IMR-90 (cell line): ENCODE data around the gene RAF1. TPM values are rescaled to one million over a fixed set of nuclear protein-coding genes. Genes with fewer than 3 reads are reported as not detected.

Experiments
- ATAC-seq: fragments of 200-7000 bp; cut with Tn5 transposase; 2 replicates; pipeline ENCODE4 v1.9.1; 2020; ENCODE audit warnings: low read depth, mild to moderate bottlenecking, moderate library complexity
- BruUV-seq: library from RNA; stranded (reverse); fragments of 400-500 nt; replicated peaks from 2 replicates; lab custom pipeline; 2021; lab: Mats Ljungman, UMichigan
- CTCF ChIA-PET: fragments of 300-600 bp; formaldehyde crosslinking; extraction: SDS; loops from one replicate; lab custom pipeline; 2021; ENCODE audit warnings: antibody characterized with exemption; lab: Yijun Ruan, JAX
- POLR2A ChIA-PET: fragments of 300-600 bp; sonication (Branson Sonifier 250); formaldehyde crosslinking; loops from one replicate; lab custom pipeline; 2022; ENCODE audit warnings: antibody characterized with exemption; ENCODE audit not compliant: unreplicated experiment; lab: Charles Lee
- DNase-seq: peaks from one replicate; pipeline ENCODE4 v3.0.0; 2013
- H2AFZ ChIP-seq: replicated peaks from 2 replicates; pipeline ENCODE3; 2013; ENCODE audit warnings: low read length, mild to moderate bottlenecking; ENCODE audit not compliant: poor library complexity
- H2AK5ac ChIP-seq: 2 replicates; pipeline ENCODE4 v1.6.1; 2013; ENCODE audit warnings: low read depth, low read length, inconsistent platforms
- H2AK9ac ChIP-seq: replicated peaks from 2 replicates; pipeline ENCODE3; 2013; ENCODE audit warnings: mild to moderate bottlenecking, low read depth, low read length, moderate library complexity; ENCODE audit not compliant: poor library complexity
- H2BK120ac ChIP-seq: 2 replicates; pipeline ENCODE4 v1.6.1; 2013; ENCODE audit warnings: low read depth, low read length, inconsistent platforms
- H2BK15ac ChIP-seq: 3 replicates; pipeline ENCODE4 v1.6.1; 2013; ENCODE audit warnings: low read depth, low read length, inconsistent platforms
- H2BK20ac ChIP-seq: 2 replicates; pipeline ENCODE4 v1.6.1; 2013; ENCODE audit warnings: low read depth, mild to moderate bottlenecking, inconsistent platforms, low read length, moderate library complexity
- H2BK5ac ChIP-seq: 2 replicates; pipeline ENCODE4 v1.6.1; 2013; ENCODE audit warnings: mild to moderate bottlenecking, low read depth, low read length, inconsistent platforms; ENCODE audit not compliant: poor library complexity, severe bottlenecking
- H3K14ac ChIP-seq: replicated peaks from 2 replicates; pipeline ENCODE4 v1.6.1; 2013; ENCODE audit warnings: low read depth, low read length, inconsistent platforms
- H3K18ac ChIP-seq: 2 replicates; pipeline ENCODE4 v1.6.1; 2013; ENCODE audit warnings: low read depth, low read length, control low read depth
- H3K23ac ChIP-seq: 2 replicates; pipeline ENCODE4 v1.6.1; 2013; ENCODE audit warnings: low read depth, low read length, inconsistent platforms
- H3K27ac ChIP-seq: 2 replicates; pipeline ENCODE4 v1.5.1; 2013; ENCODE audit warnings: mild to moderate bottlenecking, control low read depth, low read length; ENCODE audit not compliant: insufficient read depth
- H3K27me3 ChIP-seq: 2 replicates; pipeline ENCODE4 v1.6.1; 2013; ENCODE audit warnings: low read length; ENCODE audit not compliant: control insufficient read depth, insufficient read depth
- H3K36me3 ChIP-seq: 2 replicates; pipeline ENCODE4 v1.6.1; 2013; ENCODE audit warnings: low read length, mixed read lengths; ENCODE audit not compliant: control insufficient read depth, insufficient read depth
- H3K4ac ChIP-seq: 2 replicates; pipeline ENCODE4 v1.6.1; 2013; ENCODE audit warnings: low read depth, low read length, inconsistent platforms
- H3K4me1 ChIP-seq: 2 replicates; pipeline ENCODE4 v1.6.1; 2013; ENCODE audit warnings: low read length, mixed read lengths; ENCODE audit not compliant: control insufficient read depth, insufficient read depth
- H3K4me2 ChIP-seq: 2 replicates; pipeline ENCODE4 v1.6.1; 2013; ENCODE audit warnings: low read depth, mild to moderate bottlenecking, control low read depth, low read length, moderate library complexity
- H3K4me3 ChIP-seq: 2 replicates; pipeline ENCODE4 v1.5.1; 2013; ENCODE audit warnings: low read depth, mild to moderate bottlenecking, control low read depth, low read length, moderate library complexity; ENCODE audit not compliant: insufficient read depth
- H3K56ac ChIP-seq: 2 replicates; pipeline ENCODE4 v1.6.1; 2013; ENCODE audit warnings: low read length, inconsistent platforms; ENCODE audit not compliant: insufficient read depth; ENCODE audit errors: extremely low read depth
- H3K79me1 ChIP-seq, 2 experiments: 2 replicates each; pipeline ENCODE4 v1.6.1; 2013; ENCODE audit warnings: low read length in 2 of 2, inconsistent platforms in 1 of 2, low read depth in 1 of 2
- H3K9ac ChIP-seq: 2 replicates; pipeline ENCODE4 v1.6.1; 2013; ENCODE audit warnings: low read depth, low read length, control low read depth
- H3K9me1 ChIP-seq: 2 replicates; pipeline ENCODE4 v1.6.1; 2013; ENCODE audit warnings: low read length, inconsistent platforms; ENCODE audit not compliant: insufficient read depth
- H3K9me3 ChIP-seq: 2 replicates; pipeline ENCODE4 v1.6.1; 2013; ENCODE audit warnings: low read length; ENCODE audit not compliant: control insufficient read depth, insufficient read depth
- H4K20me1 ChIP-seq: 2 replicates; pipeline ENCODE4 v1.6.1; 2013; ENCODE audit warnings: low read length, inconsistent platforms; ENCODE audit not compliant: insufficient read depth
- H4K5ac ChIP-seq: 2 replicates; pipeline ENCODE4 v1.6.1; 2013; ENCODE audit warnings: mild to moderate bottlenecking, low read depth, low read length, control low read depth
- H4K8ac ChIP-seq, 2 experiments: 2 replicates each; pipeline ENCODE4 v1.6.1; 2013; ENCODE audit warnings: low read depth in 2 of 2, low read length in 2 of 2, control low read depth in 1 of 2, inconsistent platforms in 1 of 2
- H4K91ac ChIP-seq: 2 replicates; pipeline ENCODE4 v1.6.1; 2013; ENCODE audit warnings: low read depth, low read length, inconsistent platforms; ENCODE audit not compliant: insufficient read depth
- CEBPB ChIP-seq: IDR thresholded peaks from 2 replicates; pipeline ENCODE4 v1.6.1; 2012; ENCODE audit warnings: low read depth, low read length, improper control_type of control experiment
- WGBS, 2 experiments: methylation state at CpG; one replicate each; pipeline versions ENCODE4 v1.1.5 to v1.1.7; 2013; ENCODE audit warnings: missing lambda C conversion rate in 2 of 2; ENCODE audit not compliant: insufficient read length in 1 of 2; ENCODE audit errors: extremely low coverage in 2 of 2; 5-methylcytosine and 5-hydroxymethylcytosine counted together
- dilution Hi-C: fragments of 300-500 bp; cut with HindIII; formaldehyde crosslinking; loops from one replicate; pipeline ENCODE4 v1.14.3; 2018; ENCODE audit warnings: low sequenced_read_pairs; ENCODE audit not compliant: unreplicated experiment
- in situ Hi-C: fragments of 300-500 bp; cut with MboI; formaldehyde crosslinking; loops from 3 replicates; pipeline ENCODE4 v1.14.3; 2019; ENCODE audit warnings: low sequenced_read_pairs, inconsistent platforms, mixed read lengths
- intact Hi-C: fragments of 100-400 bp; cut with micrococcal nuclease; formaldehyde crosslinking; loops from 2 replicates; pipeline ENCODE4 v1.10.0; 2022
- polyA plus RNA-seq, 3 experiments: library from polyadenylated mRNA; depleted of rRNA; stranded (reverse); fragments of >200 nt; gene quantifications; 2 replicates each; pipeline ENCODE4 v1.2.3, GENCODE V29; 2012; ENCODE audit warnings: low replicate concordance in 1 of 3
- total RNA-seq: library from RNA; depleted of rRNA; stranded (reverse); fragments of >200 nt; gene quantifications from 2 replicates; pipeline ENCODE4 v1.2.3, GENCODE V29; 2012
- TF ChIP-seq, protein P1 (sequence below): fragments of 150-350 bp; IDR thresholded peaks from 2 replicates; pipeline ENCODE4 v1.6.1; 2016; ENCODE audit warnings: low read depth, mild to moderate bottlenecking, low read length, moderate library complexity, borderline replicate concordance

RAF1 gene
- total and polyA plus RNA-seq, 2 of the 4 experiments (the other 2 are of a cell fraction) = 115 to 151 TPM

DNA sequence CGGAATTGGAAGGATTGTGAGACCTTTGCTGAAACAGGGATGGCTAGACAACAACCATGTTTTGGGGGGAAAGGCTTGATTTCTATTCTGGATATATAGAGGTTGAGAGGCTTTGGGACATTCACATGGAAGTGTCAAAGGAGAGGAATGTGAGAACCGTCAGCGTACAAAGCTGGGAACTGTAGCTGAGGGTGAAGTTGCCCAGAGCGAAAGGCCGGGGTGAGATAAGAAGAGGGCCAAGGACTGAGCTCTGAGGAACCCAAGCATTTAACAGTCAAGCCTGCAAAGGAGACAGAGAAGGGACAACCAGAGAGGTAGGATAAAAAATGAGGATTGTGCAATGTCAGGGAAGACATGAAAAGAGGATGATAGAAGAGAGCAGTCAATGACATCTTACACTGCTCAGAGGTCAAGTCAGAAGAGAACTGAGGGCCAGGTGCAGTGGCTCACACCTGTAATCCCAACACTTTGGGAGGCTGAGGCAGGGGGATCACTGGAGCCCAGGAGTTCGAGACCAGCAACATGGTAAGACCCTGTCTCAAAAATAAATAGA, 41.5 kb upstream of the RAF1 start:
- Histone ChIP-seq H3K14ac (no peak overlapping the region), H4K91ac (no peak overlapping the region), H3K4me3 (no peak overlapping the region), H3K4me1 (peaks cover 3% of the 10 kb centered on the region; the same call in 1 of the 2 replicates), H2AK5ac (no peak overlapping the region), H3K23ac (no peak overlapping the region), H3K9me1 (0 out of 2 replicates have a peak, but pooled peaks cover 5% of the 10 kb centered on the region), H4K5ac (no peak overlapping the region), H3K4me2 (no peak overlapping the region), H2BK15ac (no peak overlapping the region), H3K9ac (no peak overlapping the region), H4K20me1 (no peaks in the 10 kb centered on the region), H3K27me3 (peaks cover 8% of the 10 kb centered on the region; the same call in 1 of the 2 replicates), H3K9me3 (no peaks in the 10 kb centered on the region), H3K18ac (no peak overlapping the region), H2BK5ac (no peak overlapping the region), H4K8ac (no peak overlapping the region), H2AFZ (no peak overlapping the region), H2BK120ac (no peak overlapping the region), H2AK9ac (no peak overlapping the region), H3K79me1 (no peaks in the 10 kb centered on the region), H3K4ac (no peak overlapping the region), H3K36me3 (no peaks in the 10 kb centered on the region), H3K56ac (no peak overlapping the region), H2BK20ac (no peak overlapping the region), H3K27ac (no peak overlapping the region)
- TF ChIP-seq CEBPB = peak; percentile 71
- TF ChIP-seq, protein P1, sequence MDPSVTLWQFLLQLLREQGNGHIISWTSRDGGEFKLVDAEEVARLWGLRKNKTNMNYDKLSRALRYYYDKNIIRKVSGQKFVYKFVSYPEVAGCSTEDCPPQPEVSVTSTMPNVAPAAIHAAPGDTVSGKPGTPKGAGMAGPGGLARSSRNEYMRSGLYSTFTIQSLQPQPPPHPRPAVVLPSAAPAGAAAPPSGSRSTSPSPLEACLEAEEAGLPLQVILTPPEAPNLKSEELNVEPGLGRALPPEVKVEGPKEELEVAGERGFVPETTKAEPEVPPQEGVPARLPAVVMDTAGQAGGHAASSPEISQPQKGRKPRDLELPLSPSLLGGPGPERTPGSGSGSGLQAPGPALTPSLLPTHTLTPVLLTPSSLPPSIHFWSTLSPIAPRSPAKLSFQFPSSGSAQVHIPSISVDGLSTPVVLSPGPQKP = no peak
- dilution Hi-C loops (no loop called here), intact Hi-C loops (loop anchor here (5.0 kb wide), 2 partner anchors 43 to 187 kb away; partner anchors contain the start of gene RAF1), in situ Hi-C loops (no loop called here)
- WGBS, 2 experiments = 92% methylated on average over 5 of the region's 6 CpGs; no CpG with 5 or more reads in 1 of the 2 experiments
- ChIA-PET CTCF (interaction anchor here (0.8 to 1.4 kb wide), 2 partner anchors 11 to 574 kb away, joined by 3 read pairs; no protein-coding TSS in a partner anchor), POLR2A (no interaction called here)
- DNase-seq (no peak), ATAC-seq (no peak)
- no TSS peak for BruUV-seq
